HUES6 (cell line): ENCODE measurements around the gene IGF2BP1.
"Not testable (repeated sequence)": the region's sequence is repeated elsewhere in the genome, so short reads cannot be mapped to it uniquely, and the experiment has no call there.

Experiments
- H3K27ac ChIP-seq: 2 replicates; pipeline ENCODE4 v1.7.0; 2013; ENCODE audit warnings: low read depth, mild to moderate bottlenecking, low read length, inconsistent platforms
- H3K27me3 ChIP-seq: 2 replicates; pipeline ENCODE4 v1.6.1; 2013; ENCODE audit warnings: low read length; ENCODE audit not compliant: control insufficient read depth, insufficient read depth
- H3K36me3 ChIP-seq: 2 replicates; pipeline ENCODE4 v1.6.1; 2013; ENCODE audit warnings: low read length; ENCODE audit not compliant: control insufficient read depth, insufficient read depth
- H3K4me1 ChIP-seq: 2 replicates; pipeline ENCODE4 v1.6.1; 2013; ENCODE audit warnings: low read length; ENCODE audit not compliant: control insufficient read depth, insufficient read depth
- H3K4me3 ChIP-seq: 2 replicates; pipeline ENCODE4 v1.5.1; 2013; ENCODE audit warnings: low read depth, low read length
- H3K9ac ChIP-seq: one replicate; pipeline ENCODE4 v1.6.1; 2013; ENCODE audit warnings: mild to moderate bottlenecking, low read length
- H3K9me3 ChIP-seq: 2 replicates; pipeline ENCODE4 v1.6.1; 2013; ENCODE audit warnings: low read depth, low read length; ENCODE audit not compliant: control insufficient read depth, insufficient read depth

IGF2BP1 gene

GRCh38 chr17:49063652-49064051 is 66.5 kb downstream of the IGF2BP1 start:
- H3K27ac ChIP-seq, result no peak overlapping the region
- H3K9ac ChIP-seq, result no peak overlapping the region
- H3K9me3 ChIP-seq, result no peaks in the 10 kb centered on the region
- peaks cover 11% of the 10 kb centered on the region; the same call in 1 of the 2 replicates for H3K4me1 ChIP-seq
- no peaks in the 10 kb centered on the region for H3K27me3 ChIP-seq
- H3K4me3 ChIP-seq, result no peak overlapping the region
- no peaks in the 10 kb centered on the region for H3K36me3 ChIP-seq

- H3K9me3 ChIP-seq, result no peaks in the 10 kb centered on the region
- H3K27ac ChIP-seq, result no peak overlapping the region
- no peaks in the 10 kb centered on the region for H3K36me3 ChIP-seq
- peaks cover 11% of the 10 kb centered on the region; the same call in 1 of the 2 replicates for H3K4me1 ChIP-seq
- no peak overlapping the region for H3K9ac ChIP-seq
- H3K4me3 ChIP-seq, result no peak overlapping the region
- no peaks in the 10 kb centered on the region for H3K27me3 ChIP-seq
Observed at GRCh38 chr17:49067163-49067562, 70.0 kb downstream of the IGF2BP1 start.

GRCh38 chr17:49069585-49070273 is 72.5 kb downstream of the IGF2BP1 start:
- H3K36me3 ChIP-seq, result no peaks in the 10 kb centered on the region
- no peak overlapping the region for H3K4me3 ChIP-seq
- peaks cover 11% of the 10 kb centered on the region; the same call in 1 of the 2 replicates for H3K4me1 ChIP-seq
- H3K27ac ChIP-seq, result no peak overlapping the region
- H3K27me3 ChIP-seq, result no peaks in the 10 kb centered on the region
- H3K9me3 ChIP-seq, result no peaks in the 10 kb centered on the region
- no peak overlapping the region for H3K9ac ChIP-seq

- no peaks in the 10 kb centered on the region for H3K36me3 ChIP-seq
- no peaks in the 10 kb centered on the region for H3K27me3 ChIP-seq
- H3K27ac ChIP-seq, result no peak overlapping the region
- H3K9me3 ChIP-seq, result no peaks in the 10 kb centered on the region
- no peak overlapping the region for H3K4me3 ChIP-seq
- H3K4me1 ChIP-seq, result peaks cover 11% of the 10 kb centered on the region; the same call in 1 of the 2 replicates
- no peak overlapping the region for H3K9ac ChIP-seq
Observed at GRCh38 chr17:49071106-49071505, 73.9 kb downstream of the IGF2BP1 start.

DNA sequence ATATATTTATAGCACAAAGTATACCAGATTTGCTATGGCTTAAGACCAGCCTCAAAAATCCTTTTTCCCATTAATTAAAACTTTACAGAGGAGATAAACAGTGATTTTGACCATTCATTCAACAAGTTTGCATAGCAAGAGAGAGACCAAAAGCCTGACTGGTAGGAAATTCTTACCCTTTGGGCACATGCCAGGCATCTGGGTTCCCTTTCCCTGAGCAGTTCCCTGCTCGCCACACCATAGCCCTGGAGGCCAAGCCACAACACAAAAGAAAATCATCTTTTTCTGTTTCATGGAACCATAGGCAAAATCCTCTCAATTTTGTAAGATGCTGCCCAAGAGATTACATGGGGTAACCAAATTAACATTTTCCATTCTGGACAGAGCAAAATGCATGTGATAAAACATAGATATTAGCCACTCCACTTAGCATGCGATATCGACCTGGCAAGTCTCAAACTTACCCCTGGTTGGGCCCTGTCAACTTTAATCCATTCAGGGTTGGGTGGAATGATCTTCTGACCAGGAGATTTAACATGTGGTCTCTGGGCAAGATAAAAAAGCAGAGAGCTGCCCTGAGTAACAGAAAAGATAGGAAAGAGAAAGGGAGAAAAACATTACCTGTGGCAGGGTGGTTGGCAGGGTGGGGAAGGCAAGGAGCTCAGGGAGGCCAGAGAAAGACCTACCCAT is 77.8 kb downstream of the IGF2BP1 start:
- H3K9me3 ChIP-seq, result peaks cover 4% of the 10 kb centered on the region; the same call in 1 of the 2 replicates
- H3K4me3 ChIP-seq, result no peak overlapping the region
- H3K27me3 ChIP-seq, result no peaks in the 10 kb centered on the region
- no peak overlapping the region for H3K9ac ChIP-seq
- no peaks in the 10 kb centered on the region for H3K36me3 ChIP-seq
- no peak overlapping the region for H3K27ac ChIP-seq
- H3K4me1 ChIP-seq, result no peaks in the 10 kb centered on the region

GRCh38 chr17:49076573-49077384 is 79.6 kb downstream of the IGF2BP1 start:
- Histone ChIP-seq H3K9me3 (peaks cover 6% of the 10 kb centered on the region; the same call in 1 of the 2 replicates), H3K4me1 (no peaks in the 10 kb centered on the region), H3K4me3 (no peak overlapping the region), H3K27me3 (no peaks in the 10 kb centered on the region), H3K36me3 (no peaks in the 10 kb centered on the region), H3K9ac (no peak overlapping the region), H3K27ac (no peak overlapping the region)

GRCh38 chr17:49078248-49078647 is 81.1 kb downstream of the IGF2BP1 start:
- H3K27ac ChIP-seq, result no peak overlapping the region
- H3K9ac ChIP-seq, result no peak overlapping the region
- no peaks in the 10 kb centered on the region for H3K36me3 ChIP-seq
- no peaks in the 10 kb centered on the region for H3K27me3 ChIP-seq
- H3K4me3 ChIP-seq, result no peak overlapping the region
- peaks cover 6% of the 10 kb centered on the region; the same call in 1 of the 2 replicates for H3K9me3 ChIP-seq
- no peaks in the 10 kb centered on the region for H3K4me1 ChIP-seq

GRCh38 chr17:49079840-49080663 is 82.9 kb downstream of the IGF2BP1 start:
- H3K9ac ChIP-seq, result no peak overlapping the region

GRCh38 chr17:49082231-49082630 is 85.0 kb downstream of the IGF2BP1 start:
- H3K9ac ChIP-seq, result no peak overlapping the region
- H3K4me3 ChIP-seq, result no peak overlapping the region
- H3K27me3 ChIP-seq, result no peaks in the 10 kb centered on the region
- no peak overlapping the region for H3K27ac ChIP-seq
- no peaks in the 10 kb centered on the region for H3K36me3 ChIP-seq
- peaks cover 9% of the 10 kb centered on the region for H3K4me1 ChIP-seq
- peaks cover 6% of the 10 kb centered on the region; the same call in 1 of the 2 replicates for H3K9me3 ChIP-seq

More at GRCh38 chr17:49079840-49080663, 82.9 kb downstream of the IGF2BP1 start:
- H3K9me3 ChIP-seq, result peaks cover 6% of the 10 kb centered on the region; the same call in 1 of the 2 replicates
- no peaks in the 10 kb centered on the region for H3K36me3 ChIP-seq
- no peaks in the 10 kb centered on the region for H3K27me3 ChIP-seq
- no peaks in the 10 kb centered on the region for H3K4me1 ChIP-seq
- no peak overlapping the region for H3K27ac ChIP-seq
- H3K4me3 ChIP-seq, result no peak overlapping the region

DNA sequence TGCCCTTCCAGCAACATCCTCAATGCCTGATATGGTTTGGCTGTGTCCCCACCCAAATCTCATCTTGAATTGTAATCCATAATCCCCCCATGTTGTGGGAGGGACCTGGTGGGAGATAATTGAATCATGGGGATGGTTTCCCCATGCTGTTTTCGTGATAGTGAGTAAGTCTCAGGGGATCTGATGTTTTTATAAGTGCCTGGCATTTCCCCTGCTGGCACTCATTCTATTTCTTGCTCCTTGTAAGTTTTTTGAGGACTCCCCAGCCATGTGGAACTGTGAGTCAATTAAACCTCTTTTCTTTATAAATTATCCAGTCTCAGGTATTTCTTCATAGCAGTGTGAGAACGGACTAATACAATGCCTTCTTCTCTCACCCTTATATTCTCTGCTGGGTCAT is 87.9 kb downstream of the IGF2BP1 start:
- H3K36me3 ChIP-seq, H3K9ac ChIP-seq, H3K27me3 ChIP-seq, H3K9me3 ChIP-seq, H3K4me3 ChIP-seq, H3K27ac ChIP-seq: not testable (repeated sequence)
- peaks cover 14% of the 10 kb centered on the region for H3K4me1 ChIP-seq
